GM18498 (cell line): ENCODE data around the gene BSN.

Experiments
- ATAC-seq: cut with Tn5 transposase; IDR thresholded peaks from one replicate; pipeline ENCODE4 v1.9.1; 2021; ENCODE audit warnings: mild to moderate bottlenecking, moderate library complexity; ENCODE audit not compliant: unreplicated experiment

Gene BSN

DNA sequence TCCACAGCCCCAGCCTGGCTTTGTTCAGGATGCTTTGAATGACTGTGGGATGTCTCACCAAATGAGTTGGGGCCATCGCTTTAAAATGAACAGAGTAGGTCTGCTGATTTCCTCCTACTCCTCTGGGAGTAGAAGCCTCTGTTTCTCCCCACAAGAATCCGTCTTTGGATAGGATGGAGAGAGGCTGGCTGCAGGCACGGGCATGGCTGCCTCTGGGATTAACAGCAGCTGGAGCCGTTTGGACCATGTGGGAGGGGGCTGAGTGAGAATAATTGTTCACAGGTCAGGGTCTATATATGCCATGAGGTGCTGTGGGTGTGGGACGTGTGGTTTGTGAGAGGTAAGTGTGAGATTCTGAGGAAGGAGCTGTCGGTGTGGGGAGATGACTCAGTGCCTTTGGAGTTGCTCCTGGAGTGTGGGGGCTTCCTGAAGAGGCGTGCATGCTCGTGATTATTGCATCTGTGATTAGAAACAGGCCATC is 71.9 kb downstream of the BSN start:
- no peak for ATAC-seq

GRCh38 chr3:49626796-49627195 is 72.5 kb downstream of the BSN start:
- no peak for ATAC-seq

DNA sequence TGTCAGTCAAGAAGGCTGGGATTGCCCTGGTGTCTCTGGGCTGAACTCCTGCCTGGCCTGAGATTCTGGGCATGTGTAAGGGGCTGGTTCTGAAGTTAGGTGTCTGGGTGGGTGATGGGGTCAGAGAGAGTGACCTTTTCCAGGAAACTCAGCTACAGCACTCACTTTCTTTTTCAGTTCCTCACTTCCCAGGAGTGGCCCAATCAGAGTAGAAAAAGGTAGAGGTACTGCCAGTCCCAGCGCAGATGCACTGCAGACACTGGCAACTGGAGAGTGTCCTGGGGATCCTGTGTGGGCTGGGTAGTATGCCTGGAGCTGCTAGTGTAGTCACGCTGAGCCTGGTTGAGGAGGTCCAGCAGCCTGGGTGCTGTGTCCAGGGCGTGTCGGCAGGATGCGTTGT is 73.4 kb downstream of the BSN start:
- ATAC-seq = no peak

DNA sequence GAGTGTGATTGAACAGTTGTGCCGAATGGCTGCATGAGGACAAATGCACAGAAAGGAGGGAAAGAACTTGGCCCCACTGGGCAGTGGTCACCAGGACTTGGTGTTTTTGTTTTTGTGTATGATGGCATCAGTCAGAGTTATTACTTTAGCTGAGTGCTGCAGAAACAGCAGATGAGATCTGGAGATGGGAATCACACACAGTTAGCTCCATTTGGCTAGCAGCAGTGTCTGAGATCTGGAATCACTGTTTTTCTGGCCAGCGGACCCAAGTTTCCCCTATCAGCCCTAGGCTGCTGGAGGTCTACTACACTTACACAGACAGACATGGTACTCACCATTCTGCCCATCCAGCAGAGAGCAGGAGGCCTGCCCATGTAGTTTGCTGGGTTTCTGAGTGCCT is 74.0 kb downstream of the BSN start:
- ATAC-seq = no peak

- no peak for ATAC-seq
Measured at GRCh38 chr3:49629451-49629850, 75.2 kb downstream of the BSN start.

GRCh38 chr3:49629866-49630265 is 75.6 kb downstream of the BSN start:
- no peak for ATAC-seq

- no peak for ATAC-seq
Measured at GRCh38 chr3:49630784-49631183, 76.5 kb downstream of the BSN start.

GRCh38 chr3:49634736-49635135 is 80.5 kb downstream of the BSN start:
- ATAC-seq = no peak

DNA sequence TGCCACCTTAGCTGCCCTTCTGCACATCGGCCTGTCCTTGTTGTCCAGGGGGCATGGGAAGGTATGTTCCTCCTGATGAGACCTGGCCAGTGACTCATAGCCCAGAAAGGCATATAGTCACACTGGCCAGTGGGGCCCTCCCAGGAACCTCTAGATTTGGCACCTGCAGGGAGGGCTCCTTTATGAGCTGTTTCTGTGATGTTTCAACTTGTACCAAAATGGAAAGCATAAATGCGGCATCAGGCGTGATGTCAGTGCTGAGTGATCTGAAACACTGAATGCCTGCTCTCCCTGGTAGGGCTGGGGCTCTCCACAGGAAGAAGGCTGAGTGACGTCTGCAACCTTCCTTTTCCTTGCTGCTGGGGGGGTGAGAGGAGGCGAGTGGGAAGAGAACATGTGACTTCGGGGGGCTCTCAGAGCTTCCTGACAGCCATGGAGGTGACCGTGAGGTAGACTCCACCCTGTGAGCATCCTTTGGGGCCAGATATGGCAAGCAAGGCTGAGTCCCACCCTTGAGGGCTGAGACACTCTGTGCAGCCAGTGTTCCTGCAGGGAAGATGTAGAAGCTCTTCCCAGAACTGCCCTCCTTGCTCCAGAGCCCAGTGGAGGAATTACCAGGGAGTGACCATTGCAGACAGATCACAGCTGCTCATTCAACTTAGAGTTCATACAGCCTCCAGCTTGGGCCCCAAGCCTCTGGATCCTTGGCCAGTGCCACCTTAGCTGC is 82.8 kb downstream of the BSN start:
- no peak for ATAC-seq

GRCh38 chr3:49638445-49638844 is 84.2 kb downstream of the BSN start:
- no peak for ATAC-seq

GRCh38 chr3:49639551-49639950 is 85.3 kb downstream of the BSN start:
- no peak for ATAC-seq

DNA sequence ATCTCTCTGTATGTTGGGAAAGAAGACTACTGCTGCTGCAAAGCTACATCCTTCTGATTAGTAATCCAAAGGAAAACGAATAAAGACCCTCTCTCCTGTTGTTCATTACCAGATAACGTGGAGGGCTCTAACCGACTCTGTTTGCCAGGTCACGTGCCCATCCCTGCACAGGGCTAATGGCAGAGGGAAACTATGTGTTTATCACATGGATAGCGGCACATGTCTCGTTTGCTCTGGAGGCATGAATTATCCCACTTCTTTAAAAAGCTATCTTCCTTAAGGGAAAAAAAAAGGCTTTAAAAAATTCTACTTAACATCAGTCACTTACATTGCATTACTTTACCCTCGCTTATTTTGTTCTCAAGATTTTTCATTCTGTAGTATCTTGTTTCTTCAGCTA is 87.0 kb downstream of the BSN start:
- no peak for ATAC-seq

DNA sequence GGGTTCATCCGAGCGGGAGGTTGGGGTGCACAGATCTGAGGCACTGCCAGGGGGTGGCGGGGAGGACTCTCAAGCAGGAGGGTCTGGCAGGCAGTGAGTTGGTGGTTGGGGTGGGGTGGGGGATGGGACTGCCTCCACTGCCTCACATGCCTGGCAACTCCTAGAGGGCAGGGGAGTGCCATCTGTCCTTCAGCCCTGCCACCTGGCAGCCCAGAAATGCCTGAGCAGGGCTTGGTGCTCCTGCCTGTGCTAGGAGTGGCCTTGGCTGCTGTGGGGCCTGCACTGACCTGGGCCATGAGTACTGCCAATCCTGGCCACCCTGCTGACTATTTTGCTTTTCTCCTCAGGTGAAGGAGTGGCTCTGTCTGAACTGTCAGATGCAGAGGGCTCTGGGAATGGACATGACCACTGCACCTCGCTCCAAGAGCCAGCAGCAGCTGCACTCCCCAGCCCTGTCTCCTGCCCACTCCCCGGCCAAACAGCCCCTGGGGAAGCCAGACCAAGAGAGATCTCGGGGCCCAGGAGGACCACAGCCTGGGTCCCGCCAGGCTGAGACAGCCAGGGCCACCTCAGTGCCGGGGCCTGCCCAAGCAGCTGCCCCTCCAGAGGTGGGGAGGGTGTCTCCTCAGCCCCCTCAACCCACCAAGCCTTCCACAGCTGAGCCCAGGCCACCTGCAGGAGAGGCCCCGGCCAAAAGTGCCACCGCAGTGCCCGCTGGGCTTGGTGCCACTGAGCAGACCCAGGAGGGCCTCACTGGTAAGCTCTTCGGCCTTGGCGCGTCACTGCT is 87.8 kb downstream of the BSN start:
- no peak for ATAC-seq

DNA sequence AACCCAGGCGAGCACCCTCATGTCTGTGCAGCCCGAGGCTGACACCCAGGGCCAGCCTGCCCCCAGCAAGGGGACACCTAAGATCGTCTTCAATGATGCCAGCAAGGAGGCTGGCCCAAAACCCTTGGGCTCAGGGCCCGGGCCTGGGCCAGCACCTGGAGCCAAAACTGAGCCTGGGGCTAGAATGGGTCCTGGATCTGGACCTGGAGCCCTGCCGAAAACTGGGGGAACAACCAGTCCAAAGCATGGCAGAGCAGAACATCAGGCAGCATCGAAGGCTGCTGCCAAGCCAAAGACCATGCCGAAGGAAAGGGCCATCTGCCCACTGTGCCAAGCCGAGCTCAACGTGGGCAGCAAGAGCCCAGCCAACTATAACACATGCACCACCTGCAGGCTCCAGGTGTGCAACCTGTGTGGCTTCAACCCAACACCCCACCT is 88.5 kb downstream of the BSN start:
- ATAC-seq = no peak

DNA sequence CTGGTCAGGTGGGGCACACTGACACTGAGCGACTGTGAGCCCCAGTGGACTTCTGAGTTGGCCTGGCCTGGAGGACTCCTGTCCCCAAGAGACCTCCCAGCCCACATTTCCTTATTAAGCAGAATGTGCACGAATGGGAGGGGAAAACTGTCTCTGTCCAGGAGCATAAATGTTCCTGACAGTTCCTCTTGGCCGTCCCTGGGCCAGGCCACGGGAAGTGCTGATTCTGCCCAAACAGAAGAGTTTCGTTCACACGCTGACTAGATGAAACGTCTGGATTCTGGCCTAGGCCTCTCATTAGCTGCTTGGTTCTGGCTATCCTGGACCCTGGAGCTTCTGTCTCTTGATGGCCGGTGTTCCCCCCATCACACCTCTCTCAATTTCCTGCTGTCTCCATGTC is 90.4 kb downstream of the BSN start:
- no peak for ATAC-seq

DNA sequence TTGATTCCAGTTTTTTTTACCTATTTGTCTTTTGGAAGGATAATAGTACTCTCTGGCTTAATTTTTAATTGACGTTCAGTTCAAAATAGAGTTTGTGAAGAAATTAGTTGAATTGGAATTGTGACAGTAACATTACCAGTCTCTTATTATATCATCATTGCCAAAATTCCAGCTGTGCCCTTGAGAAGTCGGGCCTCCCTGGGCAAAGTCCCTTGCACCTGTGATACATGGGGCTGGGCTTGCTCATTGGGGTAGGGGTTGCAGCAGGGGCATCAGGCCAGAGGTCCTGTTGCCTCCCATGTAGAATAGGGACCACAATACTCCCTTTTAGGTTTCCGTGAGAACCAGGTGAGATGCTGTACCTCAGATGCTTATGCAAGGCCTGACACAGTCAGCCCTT is 92.0 kb downstream of the BSN start:
- ATAC-seq = no peak

DNA sequence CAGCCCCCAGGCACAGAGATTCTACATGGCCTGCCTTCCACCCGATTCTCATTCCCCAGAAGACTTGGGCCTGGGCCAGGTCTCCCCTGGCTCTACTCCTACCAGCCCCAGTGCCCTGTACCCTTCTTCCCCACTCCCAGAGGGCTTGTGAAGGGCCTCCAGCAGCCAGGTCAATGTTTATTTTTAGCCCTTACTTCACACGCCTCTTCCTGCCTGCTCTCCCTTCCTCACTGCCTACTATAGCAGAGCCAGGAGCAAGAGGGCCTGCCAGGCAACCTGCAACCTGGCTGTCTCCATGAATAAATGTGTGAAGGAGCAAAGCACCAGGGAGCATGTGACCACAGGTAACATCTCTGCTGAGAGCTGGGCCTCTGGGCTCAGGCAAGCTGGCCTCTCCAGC is 93.5 kb downstream of the BSN start:
- ATAC-seq = no peak

DNA sequence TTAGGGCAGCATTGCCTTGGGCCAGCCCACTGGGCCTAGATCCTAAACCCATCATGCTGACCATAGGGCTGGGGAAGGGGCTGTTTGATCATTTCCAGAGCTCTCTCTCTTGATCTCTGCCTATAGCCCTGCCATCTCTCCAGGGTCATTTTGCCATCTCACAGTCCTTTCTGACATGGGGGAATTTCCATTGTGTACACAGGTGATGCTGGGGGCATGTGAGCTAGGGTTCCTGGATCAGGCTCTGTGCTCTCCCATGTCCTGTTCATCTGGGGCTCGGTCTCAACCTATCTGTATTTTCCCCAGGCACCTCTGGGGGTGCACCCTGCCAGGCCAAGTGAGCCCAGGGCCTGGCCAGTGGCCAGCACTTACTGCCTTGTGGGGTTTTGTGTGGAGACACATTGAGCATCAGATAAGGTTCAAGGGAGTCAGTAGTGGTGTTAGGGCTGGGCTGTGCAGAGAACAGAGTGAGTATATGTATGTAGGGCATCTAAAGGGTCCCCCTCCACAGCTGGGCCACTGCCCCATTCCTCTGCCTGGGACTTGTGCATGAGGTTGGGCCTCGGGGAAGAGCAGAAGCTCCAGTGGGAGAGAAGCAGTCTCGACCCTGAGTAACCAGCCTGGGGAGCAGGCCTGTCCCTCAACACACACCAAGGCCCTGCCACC is 94.2 kb downstream of the BSN start:
- ATAC-seq = no peak

- no peak for ATAC-seq
Measured at GRCh38 chr3:49649576-49649975, 95.3 kb downstream of the BSN start.

DNA sequence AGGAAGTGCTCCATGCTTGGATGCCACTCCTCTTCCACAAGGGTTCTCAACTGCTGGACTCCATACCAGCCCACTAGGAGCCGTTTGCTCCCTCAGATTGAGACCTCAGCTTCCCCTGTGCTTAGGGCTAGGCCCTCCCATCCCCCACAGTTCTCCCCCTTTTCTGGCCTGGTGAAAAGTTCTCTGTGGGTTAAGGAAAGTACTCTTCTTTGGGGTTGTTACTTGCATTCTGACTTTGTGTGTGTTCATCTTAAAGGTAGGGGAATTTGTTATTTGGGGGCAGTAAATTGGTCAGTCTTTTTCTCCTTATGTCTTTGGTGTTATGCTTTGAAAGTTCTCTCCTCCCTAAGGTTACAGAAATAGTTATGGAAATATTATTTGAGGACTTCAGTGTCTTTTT is 95.9 kb downstream of the BSN start:
- ATAC-seq = no peak

- ATAC-seq = no peak
Measured at GRCh38 chr3:49650637-49651036, 96.4 kb downstream of the BSN start.
